HG03196 (cell line): Measurements from ENCODE around the gene FYN.
"Not testable (repeated sequence)": the region's sequence is repeated elsewhere in the genome, so short reads cannot be mapped to it uniquely, and the experiment has no call there.

Experiments
- ATAC-seq: cut with Tn5 transposase; IDR thresholded peaks from one replicate; pipeline ENCODE4 v1.9.1; 2021; ENCODE audit not compliant: unreplicated experiment

Gene FYN

GRCh38 chr6:111835398-111835797 lies 37.9 kb downstream of the FYN start:
- not testable (repeated sequence) for ATAC-seq

GRCh38 chr6:111834356-111834755 lies 38.9 kb downstream of the FYN start:
- no peak for ATAC-seq

GRCh38 chr6:111832833-111833418 lies 40.3 kb downstream of the FYN start:
- ATAC-seq = peak; percentile 28

GRCh38 chr6:111831408-111831807 lies 41.8 kb downstream of the FYN start:
- no peak for ATAC-seq

- ATAC-seq = no peak
Measured at GRCh38 chr6:111829998-111830397, 43.3 kb downstream of the FYN start.

- ATAC-seq = no peak
Measured at GRCh38 chr6:111829581-111829980, 43.7 kb downstream of the FYN start.

- ATAC-seq = no peak
Measured at GRCh38 chr6:111828809-111829208, 44.4 kb downstream of the FYN start.

- ATAC-seq = no peak
Measured at GRCh38 chr6:111825439-111826086, 47.7 kb downstream of the FYN start.

GRCh38 chr6:111824608-111825337 lies 48.5 kb downstream of the FYN start:
- peak; percentile 76 for ATAC-seq

GRCh38 chr6:111823831-111824607 lies 49.2 kb downstream of the FYN start:
- ATAC-seq = no peak

GRCh38 chr6:111823012-111823411 lies 50.2 kb downstream of the FYN start:
- no peak for ATAC-seq

GRCh38 chr6:111819458-111819857 lies 53.8 kb downstream of the FYN start:
- no peak for ATAC-seq

- ATAC-seq = no peak
Measured at GRCh38 chr6:111818539-111819226, 54.6 kb downstream of the FYN start.

GRCh38 chr6:111817451-111818120 lies 55.7 kb downstream of the FYN start:
- no peak for ATAC-seq

- no peak for ATAC-seq
Measured at GRCh38 chr6:111813677-111814310, 59.5 kb downstream of the FYN start.

GRCh38 chr6:111813237-111813636 lies 60.0 kb downstream of the FYN start:
- no peak for ATAC-seq

- ATAC-seq = no peak
Measured at GRCh38 chr6:111812060-111813038, 60.9 kb downstream of the FYN start.

- ATAC-seq = no peak
Measured at GRCh38 chr6:111810294-111811131, 62.7 kb downstream of the FYN start.
